ENCODE data around the gene CYB5D1.
A peak's percentile ranks its signal among the peaks of the same experiment; 100 is the strongest.

DNA sequence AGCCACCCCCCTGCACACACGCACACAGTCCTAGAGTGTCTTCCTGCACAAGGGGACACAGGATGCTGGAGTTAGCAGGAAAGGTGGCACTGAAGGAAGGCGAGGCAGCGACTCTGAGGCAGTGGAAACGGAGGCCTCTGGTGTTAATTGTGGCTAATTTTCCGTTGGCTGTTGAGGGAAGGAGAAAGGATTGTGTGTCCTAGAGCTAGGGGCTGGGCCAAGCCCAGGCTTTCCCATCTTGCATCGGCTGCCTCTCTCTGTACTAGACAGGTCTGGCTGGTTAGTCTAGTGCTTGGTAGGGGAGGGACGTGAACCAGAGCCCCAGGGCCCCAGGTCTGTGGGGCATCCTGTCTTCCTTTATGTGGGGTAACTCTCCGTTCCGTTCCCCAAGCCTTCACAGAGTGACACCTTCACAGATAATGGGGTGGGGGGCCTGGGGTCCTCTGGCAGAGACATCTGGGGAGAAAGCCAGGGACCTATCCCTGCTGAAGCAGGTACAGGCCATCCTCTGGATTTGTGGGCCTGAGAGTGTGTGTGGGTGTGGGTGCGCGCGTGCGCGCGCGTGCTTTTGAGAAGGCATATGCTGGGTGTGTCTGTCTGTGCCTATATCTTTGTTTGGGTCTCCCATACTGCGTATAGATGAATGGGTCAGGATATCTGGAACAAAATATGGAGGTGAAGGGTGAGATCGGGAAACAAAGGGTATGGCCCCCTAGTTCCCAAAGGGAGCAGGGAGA is 30.5 kb downstream of the CYB5D1 start, which contains the start of gene CHD3:
- TF ChIP-seq, protein P1, sequence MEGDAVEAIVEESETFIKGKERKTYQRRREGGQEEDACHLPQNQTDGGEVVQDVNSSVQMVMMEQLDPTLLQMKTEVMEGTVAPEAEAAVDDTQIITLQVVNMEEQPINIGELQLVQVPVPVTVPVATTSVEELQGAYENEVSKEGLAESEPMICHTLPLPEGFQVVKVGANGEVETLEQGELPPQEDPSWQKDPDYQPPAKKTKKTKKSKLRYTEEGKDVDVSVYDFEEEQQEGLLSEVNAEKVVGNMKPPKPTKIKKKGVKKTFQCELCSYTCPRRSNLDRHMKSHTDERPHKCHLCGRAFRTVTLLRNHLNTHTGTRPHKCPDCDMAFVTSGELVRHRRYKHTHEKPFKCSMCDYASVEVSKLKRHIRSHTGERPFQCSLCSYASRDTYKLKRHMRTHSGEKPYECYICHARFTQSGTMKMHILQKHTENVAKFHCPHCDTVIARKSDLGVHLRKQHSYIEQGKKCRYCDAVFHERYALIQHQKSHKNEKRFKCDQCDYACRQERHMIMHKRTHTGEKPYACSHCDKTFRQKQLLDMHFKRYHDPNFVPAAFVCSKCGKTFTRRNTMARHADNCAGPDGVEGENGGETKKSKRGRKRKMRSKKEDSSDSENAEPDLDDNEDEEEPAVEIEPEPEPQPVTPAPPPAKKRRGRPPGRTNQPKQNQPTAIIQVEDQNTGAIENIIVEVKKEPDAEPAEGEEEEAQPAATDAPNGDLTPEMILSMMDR (IDR thresholded peaks at IDR 0.05), result no peak
- no peak for TF ChIP-seq POLR2A (IDR thresholded peaks at IDR 0.05; ENCODE audit: low read depth)
- peak in 1 of 2 donors; percentile 11 for TF ChIP-seq POLR2AphosphoS5 (IDR thresholded peaks at IDR 0.05)

All from esophagus muscularis mucosa (tissue), 3 donors.